H7 (cell line): ENCODE results near the gene MAST4. TPM values are rescaled to one million over a fixed set of nuclear protein-coding genes. Genes with fewer than 3 reads are reported as not detected.
A peak's percentile ranks its signal among the peaks of the same experiment; 100 is the strongest.

Experiments used
- DNase-seq: peaks from one replicate; pipeline ENCODE4 v3.0.0; 2012
- H3K27me3 ChIP-seq: 2 replicates; pipeline ENCODE4 v1.6.0; 2011; ENCODE audit warnings: mild to moderate bottlenecking, low read length; ENCODE audit not compliant: control insufficient read depth, insufficient read depth
- H3K36me3 ChIP-seq: replicated peaks from 2 replicates; pipeline ENCODE4 v1.5.1; 2011; ENCODE audit warnings: low read length; ENCODE audit not compliant: control insufficient read depth, insufficient read depth
- H3K4me3 ChIP-seq: 2 replicates; pipeline ENCODE4 v1.5.1; 2011; ENCODE audit warnings: low read depth, mild to moderate bottlenecking, control low read depth, low read length, moderate library complexity; ENCODE audit not compliant: insufficient read depth
- total RNA-seq: library from RNA; depleted of rRNA; stranded (reverse); fragments of >200 nt; shearing (Covaris generic); gene quantifications from 2 replicates; pipeline ENCODE4 v1.2.3, GENCODE V29; 2014

MAST4 gene
- total RNA-seq, 1 experiment from 2014 or later, result 1.6 TPM

- no peak for DNase-seq
- H3K4me3 ChIP-seq, result no peak overlapping the region
- no peaks in the 10 kb centered on the region for H3K27me3 ChIP-seq
- H3K36me3 ChIP-seq, result no peaks in the 10 kb centered on the region
Measured at GRCh38 chr5:67178966-67179365, 582.8 kb downstream of the MAST4 start.

- H3K4me3 ChIP-seq, result no peak overlapping the region
- no peak for DNase-seq
- no peaks in the 10 kb centered on the region for H3K36me3 ChIP-seq
- H3K27me3 ChIP-seq, result no peaks in the 10 kb centered on the region
Measured at GRCh38 chr5:67179697-67180361, 583.6 kb downstream of the MAST4 start.

- no peaks in the 10 kb centered on the region for H3K36me3 ChIP-seq
- no peak for DNase-seq
- H3K27me3 ChIP-seq, result no peaks in the 10 kb centered on the region
- no peak overlapping the region for H3K4me3 ChIP-seq
Measured at GRCh38 chr5:67181648-67182221, 585.5 kb downstream of the MAST4 start.

- H3K36me3 ChIP-seq, result no peaks in the 10 kb centered on the region
- peak; percentile 37 for DNase-seq
- H3K27me3 ChIP-seq, result no peaks in the 10 kb centered on the region
Measured at GRCh38 chr5:67182301-67182790, 586.2 kb downstream of the MAST4 start.

GRCh38 chr5:67183859-67184258 is 587.7 kb downstream of the MAST4 start:
- no peaks in the 10 kb centered on the region for H3K27me3 ChIP-seq
- no peak overlapping the region for H3K4me3 ChIP-seq
- no peak for DNase-seq
- H3K36me3 ChIP-seq, result no peaks in the 10 kb centered on the region

More at GRCh38 chr5:67182301-67182790, 586.2 kb downstream of the MAST4 start:
- H3K4me3 ChIP-seq, result no peak overlapping the region

GRCh38 chr5:67187006-67187715 is 591.0 kb downstream of the MAST4 start:
- Histone ChIP-seq H3K36me3 (no peaks in the 10 kb centered on the region), H3K27me3 (no peaks in the 10 kb centered on the region), H3K4me3 (no peak overlapping the region)
- DNase-seq, result no peak

- Histone ChIP-seq H3K36me3 (no peaks in the 10 kb centered on the region), H3K4me3 (no peak overlapping the region), H3K27me3 (no peaks in the 10 kb centered on the region)
- DNase-seq, result no peak
Measured at GRCh38 chr5:67188274-67189078, 592.3 kb downstream of the MAST4 start.

GRCh38 chr5:67189079-67189354 is 592.8 kb downstream of the MAST4 start:
- no peaks in the 10 kb centered on the region for H3K36me3 ChIP-seq
- DNase-seq, result no peak
- H3K27me3 ChIP-seq, result no peaks in the 10 kb centered on the region
- no peak overlapping the region for H3K4me3 ChIP-seq

- DNase-seq, result no peak
- Histone ChIP-seq H3K4me3 (no peak overlapping the region), H3K36me3 (no peaks in the 10 kb centered on the region), H3K27me3 (no peaks in the 10 kb centered on the region)
Measured at GRCh38 chr5:67189931-67190330, 593.7 kb downstream of the MAST4 start.

GRCh38 chr5:67190410-67190809 is 594.2 kb downstream of the MAST4 start:
- no peak for DNase-seq
- Histone ChIP-seq H3K4me3 (no peak overlapping the region), H3K27me3 (no peaks in the 10 kb centered on the region), H3K36me3 (no peaks in the 10 kb centered on the region)

- H3K4me3 ChIP-seq, result no peak overlapping the region
- DNase-seq, result no peak
- H3K27me3 ChIP-seq, result no peaks in the 10 kb centered on the region
- H3K36me3 ChIP-seq, result no peaks in the 10 kb centered on the region
Measured at GRCh38 chr5:67190861-67191260, 594.7 kb downstream of the MAST4 start.

- Histone ChIP-seq H3K4me3 (no peak overlapping the region), H3K27me3 (no peaks in the 10 kb centered on the region), H3K36me3 (no peaks in the 10 kb centered on the region)
- no peak for DNase-seq
Measured at GRCh38 chr5:67192719-67193438, 596.7 kb downstream of the MAST4 start.

- no peak for DNase-seq
- H3K4me3 ChIP-seq, result no peak overlapping the region
Measured at GRCh38 chr5:67193439-67193807, 597.2 kb downstream of the MAST4 start.

GRCh38 chr5:67194166-67194565 is 598.0 kb downstream of the MAST4 start:
- H3K36me3 ChIP-seq, result no peaks in the 10 kb centered on the region
- H3K4me3 ChIP-seq, result no peak overlapping the region
- DNase-seq, result no peak
- no peaks in the 10 kb centered on the region for H3K27me3 ChIP-seq

More at GRCh38 chr5:67193439-67193807, 597.2 kb downstream of the MAST4 start:
- Histone ChIP-seq H3K27me3 (no peaks in the 10 kb centered on the region), H3K36me3 (no peaks in the 10 kb centered on the region)
